Ramos (cell line): ENCODE data around the gene BTRC.
"Not testable (repeated sequence)": the region's sequence is repeated elsewhere in the genome, so short reads cannot be mapped to it uniquely, and the experiment has no call there.

Experiments
- in situ Hi-C: fragments of 300-500 bp; cut with MboI; formaldehyde crosslinking; loops from one replicate; pipeline ENCODE4 v1.14.3; 2022; ENCODE audit warnings: low sequenced_read_pairs; ENCODE audit not compliant: unreplicated experiment

Gene BTRC

GRCh38 chr10:101353692-101354327 is at the start of gene BTRC:
Gene BTRC, plus strand, starts transcription at chr10:101354165. Its CDS starts 16 bp downstream, at chr10:101354181.
- in situ Hi-C loops, result no loop called here

GRCh38 chr10:101304316-101304715 is 49.6 kb upstream of the BTRC start:
- in situ Hi-C loops, result loop anchor here (5.0 kb wide), 1 partner anchor 138 kb away; no protein-coding TSS in a partner anchor

- in situ Hi-C loops, result no loop called here
Observed at GRCh38 chr10:101305320-101306241, 48.4 kb upstream of the BTRC start.

GRCh38 chr10:101308051-101308450 is 45.9 kb upstream of the BTRC start:
- in situ Hi-C loops, result no loop called here

GRCh38 chr10:101310529-101311184 is 43.3 kb upstream of the BTRC start:
- in situ Hi-C loops, result no loop called here

DNA sequence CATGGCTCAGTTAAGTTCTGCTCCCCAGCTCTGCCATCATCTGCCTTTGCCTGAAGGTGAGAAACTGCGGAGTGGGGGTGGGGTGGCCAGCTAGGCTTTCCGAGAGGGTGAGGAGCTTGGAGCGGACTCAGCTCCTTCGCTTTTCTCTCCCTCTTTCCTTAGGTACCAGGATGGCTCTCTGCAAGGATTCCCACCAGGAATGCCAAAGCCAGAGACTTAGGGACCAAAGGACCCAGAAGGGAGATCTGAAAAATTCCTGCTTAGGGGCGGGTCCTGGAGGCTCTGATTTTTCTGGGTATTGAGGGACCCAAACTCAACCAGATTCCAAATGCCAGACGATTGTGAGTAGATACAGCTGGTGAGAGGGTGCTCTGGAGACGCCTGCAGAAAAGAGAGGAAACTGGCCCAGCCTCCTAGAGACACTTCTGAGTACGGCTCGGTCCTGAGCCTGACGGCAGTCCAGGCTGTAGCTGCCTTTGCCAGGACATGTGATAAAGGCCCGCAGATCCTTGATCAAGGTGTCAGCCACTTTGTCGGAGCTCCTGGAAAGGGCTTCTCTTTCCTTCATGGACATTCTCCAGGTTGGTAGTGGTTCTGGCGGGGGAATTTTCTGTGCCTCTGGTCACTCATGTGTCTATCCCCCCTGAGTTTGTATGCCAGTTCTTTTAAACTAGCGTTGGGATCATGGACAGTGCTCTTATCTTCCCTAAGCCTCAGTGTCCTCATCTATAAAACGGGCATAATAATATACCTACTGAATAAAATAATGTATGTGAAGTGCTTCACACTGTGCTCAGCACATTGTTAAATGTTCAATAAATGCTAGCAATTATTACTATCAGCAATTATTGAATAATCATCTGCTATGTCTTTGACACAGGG is 42.5 kb upstream of the BTRC start:
- in situ Hi-C loops, result no loop called here

GRCh38 chr10:101319241-101319915 is 34.6 kb upstream of the BTRC start:
- in situ Hi-C loops, result no loop called here

DNA sequence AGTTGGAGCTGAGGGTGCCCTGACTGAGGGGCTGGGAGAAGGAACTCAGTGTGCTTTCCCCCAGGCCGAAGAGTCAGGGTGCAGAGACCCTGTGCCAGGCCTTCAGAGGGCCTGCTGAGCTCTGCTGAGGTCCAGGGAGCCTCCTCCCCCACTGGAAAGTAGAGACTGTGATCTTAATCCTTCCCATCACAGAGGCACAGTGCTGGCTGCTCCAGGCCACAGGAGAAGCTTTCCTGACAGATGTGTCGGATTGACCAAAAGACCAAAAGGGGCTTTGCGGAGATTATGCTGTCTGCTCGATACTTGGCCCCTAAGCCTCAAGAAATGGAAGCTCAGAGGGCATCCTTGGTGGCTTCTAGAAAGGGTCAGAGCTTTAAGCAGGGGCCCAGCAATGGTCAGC is 32.9 kb upstream of the BTRC start:
- in situ Hi-C loops, result no loop called here

DNA sequence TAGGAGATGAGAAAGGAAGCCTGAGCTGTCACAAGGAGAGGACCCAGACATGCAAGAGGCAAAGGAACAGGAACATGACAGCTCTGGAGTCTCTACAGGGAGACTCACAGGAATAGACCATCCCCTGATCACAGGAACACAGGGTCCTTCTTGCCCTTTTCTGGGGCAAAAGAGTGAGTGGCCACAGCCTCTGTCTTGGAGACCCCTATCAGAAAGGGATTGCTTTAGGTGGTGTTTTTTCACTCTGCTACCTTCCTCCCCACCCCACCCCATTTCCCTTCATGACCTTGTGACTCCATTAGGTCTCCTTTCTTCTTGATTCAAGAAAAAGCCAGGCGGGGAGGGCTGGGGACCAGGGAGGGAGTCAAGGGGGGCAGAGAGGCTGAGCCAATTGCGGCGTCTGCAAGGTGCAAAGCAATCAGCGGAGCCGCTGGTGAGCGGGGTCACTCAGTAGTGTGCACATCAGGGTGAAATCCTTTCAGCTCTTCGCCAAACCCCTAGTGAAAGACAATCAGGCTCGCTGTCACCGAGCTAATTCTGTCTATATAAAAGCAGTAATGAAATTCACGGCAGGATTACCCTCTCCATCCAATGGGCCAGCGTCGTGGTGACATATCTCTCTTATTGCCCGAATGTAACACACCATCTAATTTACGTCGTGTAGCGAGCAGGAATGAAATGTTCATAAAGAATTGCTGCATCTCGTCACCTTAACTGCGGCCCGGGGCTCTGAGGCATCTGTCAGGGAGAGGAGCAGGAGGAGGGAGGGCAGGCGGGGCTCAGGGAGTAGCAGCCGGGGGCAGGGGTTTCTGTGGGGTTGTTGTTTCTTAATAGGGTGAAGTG is 31.5 kb upstream of the BTRC start:
- in situ Hi-C loops, result no loop called here

DNA sequence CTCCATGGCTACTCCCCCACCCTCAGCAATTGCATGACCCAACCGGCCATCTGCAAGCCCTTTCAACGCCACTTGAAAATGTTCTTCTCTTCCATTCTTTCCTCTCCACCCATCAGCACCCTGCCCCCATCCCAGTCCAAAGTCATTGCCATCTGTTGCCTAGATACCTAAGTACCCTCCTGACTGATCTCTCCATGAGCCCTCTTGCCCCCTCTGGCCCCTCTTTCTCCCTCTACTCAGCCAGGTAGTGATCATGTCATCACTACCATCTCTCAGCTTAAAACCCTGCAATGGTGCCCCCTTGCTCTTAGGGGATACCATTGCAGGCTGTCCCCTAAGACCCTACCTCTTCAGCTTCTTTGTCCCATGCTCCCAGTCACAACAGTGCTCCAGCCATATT is 30.5 kb upstream of the BTRC start:
- in situ Hi-C loops, result no loop called here

DNA sequence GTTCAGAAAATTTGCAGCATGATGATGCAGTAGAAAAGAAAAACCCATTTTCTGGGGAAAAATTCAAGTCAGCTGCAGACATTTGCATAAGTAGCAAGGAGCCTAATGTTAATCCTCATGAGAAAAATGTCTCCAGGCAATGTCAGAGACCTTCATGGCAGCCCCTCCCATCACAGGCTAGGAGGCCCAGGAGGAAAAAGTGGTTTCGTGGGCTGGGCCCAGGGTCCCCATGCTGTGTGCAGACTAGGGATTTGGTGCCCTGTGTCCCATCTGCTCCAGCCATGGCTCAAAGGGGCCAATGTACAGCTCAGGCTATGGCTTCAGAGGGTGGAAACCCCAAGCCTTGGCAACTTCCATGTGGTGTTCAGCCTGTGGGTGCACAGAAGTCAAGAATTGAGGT is 26.5 kb upstream of the BTRC start:
- in situ Hi-C loops, result not testable (repeated sequence)

GRCh38 chr10:101329341-101330032 is 24.5 kb upstream of the BTRC start:
- in situ Hi-C loops, result no loop called here

GRCh38 chr10:101330231-101330630 is 23.7 kb upstream of the BTRC start:
- in situ Hi-C loops, result no loop called here

DNA sequence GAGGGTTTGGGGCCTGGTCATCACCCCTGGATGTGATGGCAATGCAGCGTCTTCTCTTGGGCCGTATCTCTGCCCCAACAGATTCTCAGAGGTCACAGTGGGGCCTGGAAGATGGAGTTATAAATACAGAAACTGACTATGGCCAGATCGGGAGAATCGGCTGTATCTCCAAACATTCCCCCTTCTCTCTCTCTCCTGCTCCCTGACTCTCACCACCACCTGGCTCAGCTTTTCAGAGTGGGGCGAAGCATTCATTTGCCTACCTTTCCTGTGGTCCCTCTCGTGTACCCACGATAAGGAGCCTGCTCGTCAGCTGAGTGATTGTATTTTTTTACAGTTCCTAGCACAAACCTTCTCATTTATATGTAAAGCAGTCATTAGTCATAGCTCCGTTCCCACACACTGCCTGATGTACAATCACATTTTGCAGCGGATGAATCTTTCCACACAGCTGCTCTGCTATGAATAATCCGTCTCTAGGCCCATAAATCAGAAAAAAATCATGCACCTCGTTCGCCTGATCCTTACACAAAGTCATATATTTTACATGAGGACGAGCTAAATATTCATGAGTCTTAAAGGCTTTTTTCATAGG is 23.2 kb upstream of the BTRC start:
- in situ Hi-C loops, result no loop called here

DNA sequence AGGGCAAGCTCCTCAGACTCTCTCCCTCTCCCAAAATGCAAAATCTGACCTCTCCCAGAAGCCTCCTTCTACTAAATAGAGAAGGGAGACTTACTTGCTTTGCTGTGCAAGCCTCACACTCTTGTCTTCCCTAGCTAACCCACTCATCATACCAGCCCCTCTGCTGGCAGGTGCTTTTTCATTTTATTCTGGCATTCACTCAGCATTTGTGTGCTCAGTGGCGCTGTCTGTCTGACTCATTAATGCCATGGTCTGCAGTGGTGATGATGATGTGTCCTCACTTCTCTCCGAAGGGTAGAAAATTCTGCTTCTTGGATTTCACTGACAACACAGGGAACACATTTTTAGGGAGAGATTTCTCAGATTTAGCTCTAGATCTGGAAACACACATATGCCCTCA is 22.0 kb upstream of the BTRC start:
- in situ Hi-C loops, result no loop called here

DNA sequence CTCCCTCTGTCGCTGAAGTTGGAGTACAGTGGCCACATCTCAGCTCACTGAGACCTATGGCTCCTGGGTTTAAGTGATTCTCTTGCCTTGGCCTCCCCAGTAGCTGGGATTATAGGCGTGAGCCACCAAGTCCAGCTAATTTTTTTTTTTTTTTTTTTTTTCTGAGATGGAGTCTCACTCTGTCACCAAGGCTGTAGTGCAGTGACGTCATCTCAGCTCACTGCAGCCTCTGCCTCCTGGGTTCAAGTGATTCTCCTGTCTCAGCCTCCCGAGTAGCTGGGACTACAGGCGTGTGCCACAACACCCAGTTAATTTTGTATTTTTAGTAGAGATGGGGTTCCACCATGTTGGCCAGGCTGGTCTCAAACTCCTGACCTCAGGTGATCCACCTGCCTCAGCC is 19.7 kb upstream of the BTRC start:
- in situ Hi-C loops, result not testable (repeated sequence)

DNA sequence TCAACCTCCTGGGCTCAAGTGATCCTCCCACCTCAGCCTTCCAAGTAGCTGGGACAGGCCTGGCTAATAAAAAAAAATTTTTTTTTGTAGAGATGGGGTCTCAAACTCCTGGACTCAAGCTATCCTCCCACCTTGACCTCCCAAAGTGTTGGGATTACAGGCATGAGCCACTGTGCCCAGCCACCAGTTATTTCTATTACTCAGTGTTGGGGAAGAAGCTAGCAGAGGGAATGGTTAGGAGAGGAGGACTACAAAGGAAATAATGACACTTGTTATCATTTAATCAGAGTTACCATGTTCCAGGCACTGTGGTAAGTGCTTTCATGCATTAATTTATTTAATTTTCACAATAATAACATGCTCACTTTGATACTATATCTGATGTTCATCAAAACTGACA is 17.6 kb upstream of the BTRC start:
- in situ Hi-C loops, result no loop called here

DNA sequence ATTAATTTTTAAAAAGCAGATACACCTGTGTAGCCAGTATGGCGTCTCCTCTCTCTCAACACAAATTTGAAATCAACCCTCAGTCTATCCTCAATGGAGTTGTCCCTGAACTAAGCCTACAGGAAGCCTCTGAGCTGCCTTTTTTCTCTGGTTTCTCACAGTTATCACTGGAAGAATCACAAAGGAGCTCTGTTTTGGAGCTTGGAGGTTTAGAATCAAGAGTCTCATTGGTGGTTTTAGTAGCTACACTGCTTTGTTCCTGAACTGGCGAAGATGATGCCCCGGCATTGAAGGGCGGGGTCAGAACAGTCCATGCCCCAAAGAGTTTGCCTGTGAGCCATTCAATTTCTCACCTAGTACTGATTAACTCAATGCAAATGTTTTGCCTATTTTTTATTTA is 16.1 kb upstream of the BTRC start:
- in situ Hi-C loops, result no loop called here
